ENCODE measurements around the gene RPS19.
"Not testable (repeated sequence)": the region's sequence is repeated elsewhere in the genome, so short reads cannot be mapped to it uniquely, and the experiment has no call there.

RPS19 gene

DNA sequence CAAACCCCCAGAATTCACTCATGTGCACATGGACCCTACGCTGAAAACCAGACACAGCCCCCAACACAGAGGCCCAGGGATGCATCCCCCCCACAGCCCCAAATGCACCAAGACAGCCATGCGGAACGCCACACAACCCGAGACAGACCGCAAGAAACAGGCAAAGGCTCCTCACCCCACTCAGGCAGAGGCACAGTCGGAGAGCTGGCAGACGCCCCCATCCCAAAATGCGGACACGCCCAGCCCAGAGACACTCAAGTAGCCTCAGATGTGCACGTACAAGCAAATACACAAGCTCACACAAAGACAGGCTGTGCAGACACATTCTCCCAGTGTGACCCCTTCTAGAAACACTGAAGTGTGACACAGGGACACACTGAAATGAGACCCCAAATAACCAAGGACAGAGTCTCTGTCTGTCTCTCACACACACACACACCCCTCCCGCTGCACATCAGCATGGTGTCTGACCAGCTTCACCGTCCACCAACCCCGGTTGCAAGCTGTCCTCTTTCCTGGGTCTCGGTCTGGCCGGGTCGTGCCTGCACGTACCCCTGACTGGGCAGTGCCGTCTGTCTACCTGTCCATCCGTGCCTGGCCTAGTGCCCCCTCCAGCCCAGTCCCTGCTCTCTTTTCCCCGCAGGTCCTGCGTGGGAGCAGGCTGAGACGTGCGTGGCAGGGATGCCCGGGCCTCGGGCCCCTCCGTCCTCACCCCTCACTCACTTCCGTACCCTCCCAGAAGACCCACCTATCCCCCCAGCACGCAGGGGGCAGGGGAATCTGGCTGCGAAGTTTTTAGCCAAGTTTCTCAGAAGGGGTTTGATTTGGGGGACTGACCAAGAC lies 52.1 kb downstream of the RPS19 start:
- H3K4me1 ChIP-seq (ENCODE audit: low read length): no peaks in the 10 kb centered on the region
- H3K79me2 ChIP-seq (ENCODE audit: low read length): no peaks in the 10 kb centered on the region
- H3K36me3 ChIP-seq (replicated peaks; ENCODE audit: insufficient read depth, low read length): no peaks in the 10 kb centered on the region
- no peaks in the 10 kb centered on the region for H4K20me1 ChIP-seq (ENCODE audit: insufficient read depth, low read length)
- no peak for DNase-seq
- peaks cover 62% of the 10 kb centered on the region for H3K27me3 ChIP-seq (replicated peaks; ENCODE audit: insufficient read depth, low read length)
- H3K27ac ChIP-seq (ENCODE audit: low read length): no peak overlapping the region
- H3K9me2 ChIP-seq (replicated peaks; ENCODE audit: insufficient read depth, low read length): no peaks in the 10 kb centered on the region
- H3K9me3 ChIP-seq (replicated peaks; ENCODE audit: insufficient read depth, low read length): no peaks in the 10 kb centered on the region
- no peak overlapping the region for H3K4me2 ChIP-seq (ENCODE audit: low read depth, low read length)
- H2AFZ ChIP-seq (ENCODE audit: low read length): no peak overlapping the region
- H3K4me3 ChIP-seq (ENCODE audit: low read length): no peak overlapping the region
- H3K9ac ChIP-seq (ENCODE audit: low read length): no peak overlapping the region
- H3F3A ChIP-seq (ENCODE audit: insufficient read depth, low read length): no peaks in the 10 kb centered on the region
- TF ChIP-seq EZH2phosphoT487 (IDR thresholded peaks at IDR 0.05; ENCODE audit: low read length) (0 out of 2 replicates have a peak, but pooled peaks have one; percentile 69), EZH2 (optimal IDR thresholded peaks at IDR 0.05; ENCODE audit: low read depth, low read length) (peak; percentile 80)
- TF ChIP-seq, protein P1, sequence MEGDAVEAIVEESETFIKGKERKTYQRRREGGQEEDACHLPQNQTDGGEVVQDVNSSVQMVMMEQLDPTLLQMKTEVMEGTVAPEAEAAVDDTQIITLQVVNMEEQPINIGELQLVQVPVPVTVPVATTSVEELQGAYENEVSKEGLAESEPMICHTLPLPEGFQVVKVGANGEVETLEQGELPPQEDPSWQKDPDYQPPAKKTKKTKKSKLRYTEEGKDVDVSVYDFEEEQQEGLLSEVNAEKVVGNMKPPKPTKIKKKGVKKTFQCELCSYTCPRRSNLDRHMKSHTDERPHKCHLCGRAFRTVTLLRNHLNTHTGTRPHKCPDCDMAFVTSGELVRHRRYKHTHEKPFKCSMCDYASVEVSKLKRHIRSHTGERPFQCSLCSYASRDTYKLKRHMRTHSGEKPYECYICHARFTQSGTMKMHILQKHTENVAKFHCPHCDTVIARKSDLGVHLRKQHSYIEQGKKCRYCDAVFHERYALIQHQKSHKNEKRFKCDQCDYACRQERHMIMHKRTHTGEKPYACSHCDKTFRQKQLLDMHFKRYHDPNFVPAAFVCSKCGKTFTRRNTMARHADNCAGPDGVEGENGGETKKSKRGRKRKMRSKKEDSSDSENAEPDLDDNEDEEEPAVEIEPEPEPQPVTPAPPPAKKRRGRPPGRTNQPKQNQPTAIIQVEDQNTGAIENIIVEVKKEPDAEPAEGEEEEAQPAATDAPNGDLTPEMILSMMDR (IDR thresholded peaks at IDR 0.05; ENCODE audit: low read length): no peak

DNA sequence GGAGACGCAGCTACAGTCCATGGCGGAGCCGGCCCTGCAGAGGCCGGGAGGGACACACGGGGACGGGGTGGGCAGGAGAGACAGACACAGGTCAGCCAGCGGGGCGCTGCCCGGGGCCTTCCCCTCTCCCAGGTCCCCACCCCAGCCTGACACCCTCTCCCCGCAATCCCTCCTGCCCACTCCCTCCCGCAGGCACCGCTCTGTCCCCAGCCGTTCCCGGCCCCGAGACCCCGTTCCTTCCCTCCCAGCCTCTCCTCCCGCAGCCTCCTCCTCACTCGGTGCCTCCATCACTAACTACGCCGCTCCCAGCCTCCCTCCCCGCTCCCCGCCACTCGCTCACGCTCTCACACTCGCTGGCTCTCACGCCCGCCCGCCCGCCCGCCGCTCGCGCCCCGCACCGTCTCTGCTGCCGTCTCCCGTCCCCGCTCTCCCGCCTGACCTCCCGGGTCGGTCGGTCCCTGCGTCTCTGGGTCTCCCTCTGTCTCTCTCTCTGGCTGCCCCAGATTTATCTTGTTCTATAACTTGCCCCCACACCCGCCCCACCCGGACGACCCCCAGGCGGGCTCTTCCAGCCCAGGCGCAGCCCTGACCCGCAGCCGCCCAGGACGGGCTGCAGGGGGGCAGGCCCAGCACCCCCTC lies 53.0 kb downstream of the RPS19 start:
- Histone ChIP-seq H3K4me3 (ENCODE audit: low read length) (no peak overlapping the region), H3K27ac (ENCODE audit: low read length) (no peak overlapping the region), H3K9me3 (replicated peaks; ENCODE audit: insufficient read depth, low read length) (no peaks in the 10 kb centered on the region), H3K27me3 (replicated peaks; ENCODE audit: insufficient read depth, low read length) (peaks cover 64% of the 10 kb centered on the region), H4K20me1 (ENCODE audit: insufficient read depth, low read length) (no peaks in the 10 kb centered on the region), H3F3A (ENCODE audit: insufficient read depth, low read length) (no peaks in the 10 kb centered on the region), H3K9me2 (replicated peaks; ENCODE audit: insufficient read depth, low read length) (no peaks in the 10 kb centered on the region), H3K36me3 (replicated peaks; ENCODE audit: insufficient read depth, low read length) (no peaks in the 10 kb centered on the region), H2AFZ (ENCODE audit: low read length) (no peak overlapping the region), H3K4me2 (ENCODE audit: low read depth, low read length) (no peak overlapping the region), H3K4me1 (ENCODE audit: low read length) (no peaks in the 10 kb centered on the region), H3K9ac (ENCODE audit: low read length) (no peak overlapping the region), H3K79me2 (ENCODE audit: low read length) (no peaks in the 10 kb centered on the region)
- TF ChIP-seq EZH2phosphoT487 (IDR thresholded peaks at IDR 0.05; ENCODE audit: low read length): no peak
- TF ChIP-seq, protein P1 (IDR thresholded peaks at IDR 0.05; ENCODE audit: low read length): no peak
- TF ChIP-seq EZH2 (optimal IDR thresholded peaks at IDR 0.05; ENCODE audit: low read depth, low read length): no peak
- no peak for DNase-seq

DNA sequence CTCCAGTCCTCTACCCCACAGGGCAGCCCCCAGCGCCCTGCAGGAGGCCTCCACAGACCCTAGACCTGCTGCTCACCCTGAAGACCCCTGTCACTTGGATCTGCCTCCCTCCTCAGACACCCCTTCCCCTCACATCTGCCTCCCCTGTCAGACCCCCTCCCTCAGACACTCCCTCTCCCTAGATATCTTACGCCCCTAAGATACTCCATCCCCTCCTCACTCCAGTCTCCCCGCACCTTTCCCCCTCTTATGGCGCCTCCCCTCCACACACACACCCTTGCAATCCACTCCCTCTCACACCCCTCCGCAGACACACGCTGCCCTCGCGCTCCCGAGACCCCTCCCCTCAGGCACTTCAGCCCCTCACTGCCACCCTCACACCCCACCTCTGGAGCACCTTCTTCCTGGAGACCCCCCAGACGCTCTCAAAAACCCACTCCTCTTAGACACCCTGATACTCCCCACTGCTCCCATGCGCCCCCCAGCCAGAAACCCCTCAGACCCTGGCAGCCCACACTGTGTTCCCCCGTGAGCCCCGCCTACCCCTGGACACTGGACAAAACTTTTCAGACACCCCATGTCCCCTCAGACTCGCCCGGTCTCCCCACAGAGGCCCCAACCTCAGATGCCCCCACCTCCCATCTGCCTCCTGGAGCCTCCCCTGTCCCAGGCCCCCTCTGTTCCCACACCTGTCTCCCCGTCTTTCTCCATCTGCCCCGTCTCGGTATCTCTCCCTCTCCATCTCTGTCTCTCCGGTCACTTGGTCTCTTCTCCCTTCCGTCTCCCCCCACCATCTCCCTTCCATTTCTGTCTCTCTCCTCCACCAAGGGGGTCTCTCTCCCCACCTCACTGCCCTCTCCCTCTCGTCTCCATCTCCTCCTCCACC lies 53.7 kb downstream of the RPS19 start:
- H3K79me2 ChIP-seq (ENCODE audit: low read length): no peaks in the 10 kb centered on the region
- H3K36me3 ChIP-seq (replicated peaks; ENCODE audit: insufficient read depth, low read length): no peaks in the 10 kb centered on the region
- no peak for DNase-seq
- no peak overlapping the region for H3K4me3 ChIP-seq (ENCODE audit: low read length)
- no peaks in the 10 kb centered on the region for H3K9me2 ChIP-seq (replicated peaks; ENCODE audit: insufficient read depth, low read length)
- no peak overlapping the region for H3K27ac ChIP-seq (ENCODE audit: low read length)
- no peaks in the 10 kb centered on the region for H3K4me1 ChIP-seq (ENCODE audit: low read length)
- H3K9ac ChIP-seq (ENCODE audit: low read length): no peak overlapping the region
- H4K20me1 ChIP-seq (ENCODE audit: insufficient read depth, low read length): no peaks in the 10 kb centered on the region
- TF ChIP-seq EZH2phosphoT487 (IDR thresholded peaks at IDR 0.05; ENCODE audit: low read length) (no peak), EZH2 (optimal IDR thresholded peaks at IDR 0.05; ENCODE audit: low read depth, low read length) (no peak)
- TF ChIP-seq, protein P1 (IDR thresholded peaks at IDR 0.05; ENCODE audit: low read length): no peak
- H3K27me3 ChIP-seq (replicated peaks; ENCODE audit: insufficient read depth, low read length): peaks cover 64% of the 10 kb centered on the region
- H3K4me2 ChIP-seq (ENCODE audit: low read depth, low read length): no peak overlapping the region
- no peak overlapping the region for H2AFZ ChIP-seq (ENCODE audit: low read length)
- H3F3A ChIP-seq (ENCODE audit: insufficient read depth, low read length): no peaks in the 10 kb centered on the region
- H3K9me3 ChIP-seq (replicated peaks; ENCODE audit: insufficient read depth, low read length): no peaks in the 10 kb centered on the region

DNA sequence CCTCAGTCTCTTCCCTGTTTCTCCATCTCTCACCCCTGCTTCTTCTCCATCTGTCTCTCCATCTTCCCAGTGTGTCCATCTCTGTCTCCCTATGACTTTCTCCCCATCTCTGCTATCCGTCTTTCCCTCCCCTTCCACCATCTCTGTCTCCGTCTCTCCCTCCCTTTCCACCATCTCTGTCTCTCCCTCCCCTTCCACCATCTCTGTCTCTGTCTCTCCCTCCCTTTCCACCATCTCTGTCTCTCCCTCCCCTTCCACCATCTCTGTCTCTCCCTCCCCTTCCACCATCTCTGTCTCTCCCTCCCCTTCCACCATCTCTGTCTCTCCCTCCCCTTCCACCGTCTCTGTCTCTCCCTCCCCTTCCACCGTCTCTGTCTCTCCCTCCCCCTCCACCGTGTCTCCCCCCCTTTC lies 54.4 kb downstream of the RPS19 start:
- H3K4me3 ChIP-seq (ENCODE audit: low read length); H3F3A ChIP-seq (ENCODE audit: insufficient read depth, low read length); H3K79me2 ChIP-seq (ENCODE audit: low read length); H3K9me3 ChIP-seq (replicated peaks; ENCODE audit: insufficient read depth, low read length); H4K20me1 ChIP-seq (ENCODE audit: insufficient read depth, low read length); DNase-seq; H3K9me2 ChIP-seq (replicated peaks; ENCODE audit: insufficient read depth, low read length); H3K9ac ChIP-seq (ENCODE audit: low read length); H2AFZ ChIP-seq (ENCODE audit: low read length); H3K4me1 ChIP-seq (ENCODE audit: low read length); H3K36me3 ChIP-seq (replicated peaks; ENCODE audit: insufficient read depth, low read length); H3K27ac ChIP-seq (ENCODE audit: low read length); H3K4me2 ChIP-seq (ENCODE audit: low read depth, low read length): not testable (repeated sequence)
- peaks cover 64% of the 10 kb centered on the region for H3K27me3 ChIP-seq (replicated peaks; ENCODE audit: insufficient read depth, low read length)

Measured in MM.1S (cell line).